K562 (cell line): Measurements from ENCODE around the gene NPB. TPM values are rescaled to one million over a fixed set of nuclear protein-coding genes. Genes with fewer than 3 reads are reported as not detected.

Source experiments
- ATAC-seq: fragments of 200-7000 bp; cut with Tn5 transposase; 3 replicates; pipeline ENCODE4 v1.9.1; 2020; ENCODE audit warnings: moderate library complexity
- BruUV-seq: library from RNA; stranded (reverse); fragments of 400-500 nt; replicated peaks from 2 replicates; lab custom pipeline; 2021; lab: Mats Ljungman, UMichigan
- CTCF ChIA-PET: fragments of 300-600 bp; formaldehyde crosslinking; extraction: SDS; loops from one replicate; lab custom pipeline; 2021; ENCODE audit warnings: low intra/inter-chr PET ratio; lab: Yijun Ruan, JAX
- POLR2A ChIA-PET: fragments of 300-600, 350-650 bp; sonication (Branson Sonifier 250); formaldehyde crosslinking; extraction: SDS; loops from one replicate; lab custom pipeline; 2021; ENCODE audit warnings: antibody characterized with exemption, inconsistent platforms; lab: Yijun Ruan, JAX
- DNase-seq, 4 experiments: peaks; one replicate each; pipeline versions ENCODE4 v3.0.0 to v3.0.0-alpha.2; 2011 to 2018; ENCODE audit warnings: low spot score in 3 of 4, mixed read lengths in 3 of 4; ENCODE audit errors: extremely low read depth in 1 of 4
- FAIRE-seq: peaks from 2 replicates; lab custom pipeline; 2011; peaks lifted over from hg19 to GRCh38; lab: Jason Lieb, UNC
- H2AFZ ChIP-seq: 2 replicates; pipeline ENCODE4 v1.6.0; 2011; ENCODE audit warnings: low read depth, low read length, control low read depth, inconsistent platforms
- H3K27ac ChIP-seq: fragments of 200-600 bp; 3 replicates; pipeline ENCODE4 v1.8.0; 2011; ENCODE audit warnings: low read depth, mild to moderate bottlenecking, control low read depth, inconsistent platforms, low read length, moderate library complexity, mixed read lengths; ENCODE audit errors: extremely low read depth
- H3K27me3 ChIP-seq, 2 experiments: fragments of 300-600 bp in 1 of 2; 2 replicates in 1 of 2; 3 replicates in 1 of 2; pipeline versions ENCODE4 v1.6.0 to v1.8.0; 2011; ENCODE audit warnings: inconsistent platforms in 2 of 2, low read length in 2 of 2, mild to moderate bottlenecking in 1 of 2, mixed read lengths in 1 of 2, moderate library complexity in 1 of 2; ENCODE audit not compliant: control insufficient read depth in 2 of 2, insufficient read depth in 2 of 2
- H3K36me3 ChIP-seq: fragments of 300-600 bp; 3 replicates; pipeline ENCODE4 v1.8.0; 2011; ENCODE audit warnings: mild to moderate bottlenecking, low read length, inconsistent platforms; ENCODE audit not compliant: control insufficient read depth, insufficient read depth
- H3K4me1 ChIP-seq, 2 experiments: fragments of 200-600 bp in 1 of 2; replicated peaks in 1 of 2; 2 replicates in 1 of 2; 3 replicates in 1 of 2; pipeline versions ENCODE4 v1.5.1 to v1.8.0; 2011; ENCODE audit warnings: inconsistent platforms in 2 of 2, low read length in 2 of 2, mild to moderate bottlenecking in 1 of 2, mixed read lengths in 1 of 2, moderate library complexity in 1 of 2; ENCODE audit not compliant: control insufficient read depth in 2 of 2, insufficient read depth in 2 of 2
- H3K4me2 ChIP-seq: 2 replicates; pipeline ENCODE4 v1.6.1; 2011; ENCODE audit warnings: low read length, control low read depth, inconsistent platforms, mixed read lengths; ENCODE audit not compliant: insufficient read depth
- H3K4me3 ChIP-seq: fragments of 200-600 bp; sonication (generic), shearing (Covaris generic); 2 replicates; pipeline ENCODE4 v1.5.1; 2016; ENCODE audit warnings: control low read depth, inconsistent platforms
- H3K79me2 ChIP-seq: fragments of 200-600 bp; 3 replicates; pipeline ENCODE4 v1.8.0; 2011; ENCODE audit warnings: low read length, inconsistent platforms; ENCODE audit not compliant: control insufficient read depth, insufficient read depth
- H3K9ac ChIP-seq, 2 experiments: 2 replicates each; pipeline versions ENCODE4 v1.6.0 to v1.6.1; 2011; ENCODE audit warnings: low read depth in 2 of 2, low read length in 2 of 2, control low read depth in 1 of 2, inconsistent platforms in 1 of 2, mild to moderate bottlenecking in 1 of 2, mixed read lengths in 1 of 2; ENCODE audit not compliant: insufficient read depth in 1 of 2
- H3K9me1 ChIP-seq: one replicate; pipeline ENCODE4 v1.6.0; 2011; ENCODE audit warnings: inconsistent platforms, mild to moderate bottlenecking, low read length, moderate library complexity; ENCODE audit not compliant: control insufficient read depth, insufficient read depth
- H3K9me3 ChIP-seq: replicated peaks from 2 replicates; pipeline ENCODE4 v1.5.1; 2011; ENCODE audit warnings: low read depth, low read length, inconsistent platforms; ENCODE audit not compliant: control insufficient read depth, insufficient read depth
- H4K20me1 ChIP-seq: replicated peaks from 2 replicates; pipeline ENCODE4 v1.6.1; 2011; ENCODE audit warnings: low read length, inconsistent platforms, mixed read lengths; ENCODE audit not compliant: control insufficient read depth, insufficient read depth
- CCNT2 ChIP-seq: IDR thresholded peaks from 2 replicates; pipeline ENCODE4 v1.6.1; 2011; ENCODE audit warnings: borderline replicate concordance, low read depth, mild to moderate bottlenecking, moderate library complexity, mixed read lengths, low read length; ENCODE audit not compliant: insufficient read length; ENCODE audit errors: extremely low read depth
- CXXC5 ChIP-seq: fragments of 250-450 bp; sonication (Bioruptor Pico); IDR thresholded peaks from 2 replicates; pipeline ENCODE4 v1.8.0; 2022; ENCODE audit warnings: inconsistent platforms, mild to moderate bottlenecking, moderate library complexity
- DMBX1 ChIP-seq: fragments of 250-450 bp; sonication (Bioruptor Pico); IDR thresholded peaks from 2 replicates; pipeline ENCODE4 v1.8.0; 2022; ENCODE audit warnings: inconsistent platforms, mild to moderate bottlenecking, moderate library complexity, borderline replicate concordance
- EP300 ChIP-seq: IDR thresholded peaks from 2 replicates; pipeline ENCODE4 v1.6.1; 2012; ENCODE audit warnings: low read length, improper control_type of control experiment
- ETV1 ChIP-seq: fragments of 450-650 bp; conservative IDR thresholded peaks from 2 replicates; pipeline ENCODE4 v1.6.1; 2016; ENCODE audit warnings: missing genetic modification characterization, control low read depth, low read depth, missing compliant biosample characterization
- ETV6 ChIP-seq, 3 experiments: fragments of 150-350 bp in 1 of 3; sonication (generic) in 1 of 3; formaldehyde crosslinking in 1 of 3; IDR thresholded peaks; 2 replicates each; pipeline versions ENCODE4 v1.6.1 to v1.8.0; 2014 to 2022; ENCODE audit warnings: borderline replicate concordance in 2 of 3, low read depth in 2 of 3, antibody characterized with exemption in 1 of 3, low read length in 1 of 3, mild to moderate bottlenecking in 1 of 3, missing genetic modification reagents in 1 of 3
- HDAC2 ChIP-seq: fragments of 450-650 bp; IDR thresholded peaks from 2 replicates; pipeline ENCODE4 v1.6.1; 2016; ENCODE audit warnings: mild to moderate bottlenecking
- MCM7 ChIP-seq, 2 experiments: fragments of 450-650 bp; IDR thresholded peaks; 2 replicates each; pipeline ENCODE4 v1.6.1; 2016 to 2018
- NKRF ChIP-seq: fragments of 450-650 bp; IDR thresholded peaks from 2 replicates; pipeline ENCODE4 v1.6.1; 2016; ENCODE audit warnings: borderline replicate concordance
- RBM34 ChIP-seq: fragments of 200-400 bp; formaldehyde crosslinking; IDR thresholded peaks from 2 replicates; pipeline ENCODE4 v1.6.1; 2018; ENCODE audit warnings: low read length, borderline replicate concordance; ENCODE audit not compliant: insufficient read depth
- SMARCE1 ChIP-seq: fragments of 450-650 bp; IDR thresholded peaks from 2 replicates; pipeline ENCODE4 v1.7.1; 2016; ENCODE audit warnings: mild to moderate bottlenecking
- TCF3 ChIP-seq: sonication (generic); formaldehyde crosslinking; IDR thresholded peaks from 2 replicates; pipeline ENCODE4 v1.4.0; 2020; ENCODE audit warnings: mild to moderate bottlenecking, missing genetic modification reagents
- UBTF ChIP-seq, 2 experiments: IDR thresholded peaks; 2 replicates each; pipeline ENCODE4 v1.6.1; 2012; ENCODE audit warnings: improper control_type of control experiment in 2 of 2, low read depth in 2 of 2, low read length in 2 of 2, borderline replicate concordance in 1 of 2
- XRCC5 ChIP-seq: fragments of 200-400 bp; formaldehyde crosslinking; IDR thresholded peaks from 2 replicates; pipeline ENCODE4 v1.6.1; 2017; ENCODE audit warnings: low read depth, mild to moderate bottlenecking, low read length
- WGBS: fragments of 100-300 bp; shearing (Covaris generic); methylation state at CpG from one replicate; pipeline ENCODE4 v1.1.6; 2016; ENCODE audit warnings: low coverage, mixed read lengths; ENCODE audit not compliant: insufficient coverage; ENCODE audit errors: missing lambda C conversion rate; 5-methylcytosine and 5-hydroxymethylcytosine counted together
- in situ Hi-C: fragments of 300-500 bp; cut with MboI; formaldehyde crosslinking; loops from 4 replicates; pipeline ENCODE4 v1.15.0; 2018; ENCODE audit warnings: inconsistent platforms, mixed read lengths
- intact Hi-C: fragments of 100-400 bp; cut with micrococcal nuclease; formaldehyde crosslinking; loops from 2 replicates; pipeline ENCODE4 v1.14.2; 2022
- polyA plus RNA-seq, 8 experiments: library from polyadenylated mRNA; depleted of rRNA in 4 of 8; stranded (reverse) in 5 of 8; unstranded in 3 of 8; fragments of >200 nt; fragmentation: Nextera tagmentation in 2 of 8; fragmentation: Illumina TruSeq in 1 of 8; extraction: Ambion mirVana in 2 of 8; extraction: Trizol in 1 of 8; gene quantifications; 2 replicates each; pipeline versions ENCODE4 v1.2.1 to v1.2.3, GENCODE V29; 2011 to 2014; ENCODE audit warnings: inconsistent platforms in 1 of 8, missing spikeins in 1 of 8
- total RNA-seq, 7 experiments: library from RNA; depleted of rRNA in 6 of 7; stranded (reverse); fragments of >200 nt in 6 of 7; fragmentation: Illumina TruSeq in 2 of 7; extraction: Trizol in 2 of 7; gene quantifications; 2 replicates each; pipeline versions ENCODE4 v1.2.1 to v1.2.3, GENCODE V29; 2011 to 2021; ENCODE audit warnings: low replicate concordance in 1 of 7

NPB gene
- total and polyA plus RNA-seq, 9 of the 15 experiments (the other 6 are each of a cell fraction or from before 2014, with no cell fraction given), result 0.03 to 0.61 (median 0.14) TPM; not detected in 2

GRCh38 chr17:81909966-81910839, 8.2 kb downstream of the NPB start:
- Histone ChIP-seq H3K4me3 (peak overlapping the region; percentile 93), H3K9me3 (no peaks in the 10 kb centered on the region), H2AFZ (no peak overlapping the region), H3K4me2 (peak overlapping the region; percentile 82), H3K27me3 (no peaks in the 10 kb centered on the region), H3K9me1 (peaks cover 6% of the 10 kb centered on the region), H3K27ac (peak overlapping the region; percentile 78), H3K36me3 (peaks cover 84% of the 10 kb centered on the region; the same call in 2 of the 3 replicates), H4K20me1 (peaks cover 14% of the 10 kb centered on the region), H3K79me2 (peaks cover 24% of the 10 kb centered on the region), H3K4me1 (peaks cover 31 to 93% of the 10 kb centered on the region in 2 experiments), H3K9ac (peak overlapping the region; percentile 61 to 99)
- POLR2A ChIA-PET, result interaction anchor here (0.6 to 5.4 kb wide), 7 partner anchors 11 to 188 kb away, joined by 3 to 46 read pairs (median 3); no protein-coding TSS in a partner anchor
- CTCF ChIA-PET, result interaction anchor here (0.6 kb wide), 2 partner anchors 44 to 280 kb away, joined by 3 to 4 read pairs; no protein-coding TSS in a partner anchor
- FAIRE-seq, result peak; percentile 90
- no TSS peak for BruUV-seq
- intact Hi-C loops (no loop called here), in situ Hi-C loops (no loop called here)
- peak in 1 of 4 experiments; percentile 69 for DNase-seq
- 15% methylated on average over 21 of the region's 23 CpGs for WGBS
- ATAC-seq, result peak; percentile 5; the same call in 2 of the 3 replicates
- TF ChIP-seq ETV1 (tag), result peak; percentile 73
- TF ChIP-seq TCF3 (CRISPR knock-in tag), result no peak
- 0 out of 2 replicates have a peak, but pooled peaks have one; percentile 53 for TF ChIP-seq NKRF
- TF ChIP-seq UBTF (IDR thresholded peaks at IDR 0.05; ENCODE audit: borderline replicate concordance in 1 of 2, low read depth in 2 of 2, low read length in 2 of 2), result peak in 1 of 2 experiments; percentile 35; a peak in 1 of 4 replicates
- 0 out of 2 replicates have a peak, but pooled peaks have one; percentile 22 for TF ChIP-seq SMARCE1
- no peak for TF ChIP-seq ETV6 (IDR thresholded peaks at IDR 0.05; ENCODE audit: borderline replicate concordance in 1 of 2, low read depth in 2 of 2, low read length in 1 of 2)
- TF ChIP-seq ETV6 (CRISPR knock-in tag; IDR thresholded peaks at IDR 0.05; ENCODE audit: borderline replicate concordance), result 0 out of 2 replicates have a peak, but pooled peaks have one; percentile 23
- TF ChIP-seq CCNT2, result peak; percentile 12
- peak; percentile 82 for TF ChIP-seq EP300
- TF ChIP-seq XRCC5, result 0 out of 2 replicates have a peak, but pooled peaks have one; percentile 26
- no peak for TF ChIP-seq RBM34
- TF ChIP-seq HDAC2, result peak; percentile 25; the same call in 1 of the 2 replicates
- peak; percentile 35; the same call in 1 of the 2 replicates for TF ChIP-seq DMBX1 (CRISPR knock-in tag)
- TF ChIP-seq CXXC5 (CRISPR knock-in tag), result peak; percentile 22; the same call in 1 of the 2 replicates
- no peak for TF ChIP-seq MCM7 (IDR thresholded peaks at IDR 0.05)
